ENCODE results near the gene ZDHHC1. TPM values are rescaled to one million over a fixed set of nuclear protein-coding genes. Genes with fewer than 3 reads are reported as not detected.

The ZDHHC1 gene
- total RNA-seq, 4 donors from 2014 or later = 11.6 to 27.5 (median 20.8) TPM

GRCh38 chr16:67350324-67350723 is 66.0 kb downstream of the ZDHHC1 start:
- 78% methylated on average over 1 of the region's 1 CpG for WGBS
- intact Hi-C loops (cut with DNase I) = no loop called here

GRCh38 chr16:67349172-67349571 is 67.1 kb downstream of the ZDHHC1 start:
- Histone ChIP-seq H3K9me3 (no peaks in the 10 kb centered on the region), H3K4me3 (no peak overlapping the region), H3K36me3 (no peaks in the 10 kb centered on the region), H3K4me1 (no peaks in the 10 kb centered on the region), H3K27ac (replicated peaks in 1 of 4) (no peak overlapping the region), H3K27me3 (no peaks in the 10 kb centered on the region)
- TF ChIP-seq POLR2AphosphoS5 (IDR thresholded peaks at IDR 0.05) (no peak), CTCF (IDR thresholded peaks at IDR 0.05) (peak; percentile 12 to 37 (median 25))
- DNase-seq (ENCODE audit: extremely low spot score) = no peak
- intact Hi-C loops (cut with DNase I) = no loop called here

More at GRCh38 chr16:67350324-67350723, 66.0 kb downstream of the ZDHHC1 start:
- no peaks in the 10 kb centered on the region for H3K36me3 ChIP-seq
- peak; percentile 29 for DNase-seq (ENCODE audit: extremely low spot score)
- H3K9me3 ChIP-seq = no peaks in the 10 kb centered on the region
- H3K27ac ChIP-seq (replicated peaks in 1 of 4) = no peak overlapping the region
- H3K4me1 ChIP-seq = no peaks in the 10 kb centered on the region
- no peaks in the 10 kb centered on the region for H3K27me3 ChIP-seq
- H3K4me3 ChIP-seq = no peak overlapping the region
- TF ChIP-seq EP300 (IDR thresholded peaks at IDR 0.05) = no peak
- no peak for TF ChIP-seq CTCF (IDR thresholded peaks at IDR 0.05)
- TF ChIP-seq POLR2AphosphoS5 (IDR thresholded peaks at IDR 0.05) = no peak
- no peak for TF ChIP-seq POLR2A (IDR thresholded peaks at IDR 0.05; ENCODE audit: low read depth)

GRCh38 chr16:67346341-67346740 is 69.9 kb downstream of the ZDHHC1 start:
- Histone ChIP-seq H3K27me3 (no peaks in the 10 kb centered on the region), H3K9me3 (no peaks in the 10 kb centered on the region), H3K36me3 (no peaks in the 10 kb centered on the region), H3K4me3 (no peak overlapping the region), H3K27ac (replicated peaks in 1 of 4) (no peak overlapping the region), H3K4me1 (no peaks in the 10 kb centered on the region)
- TF ChIP-seq EP300 (IDR thresholded peaks at IDR 0.05) (no peak), POLR2A (IDR thresholded peaks at IDR 0.05; ENCODE audit: low read depth) (no peak), POLR2AphosphoS5 (IDR thresholded peaks at IDR 0.05) (no peak), CTCF (IDR thresholded peaks at IDR 0.05) (no peak)
- intact Hi-C loops (cut with DNase I) = no loop called here
- DNase-seq (ENCODE audit: extremely low spot score) = no peak
- WGBS = 77% methylated on average over 3 of the region's 3 CpGs

- DNase-seq (ENCODE audit: extremely low spot score) = peak; percentile 8
- intact Hi-C loops (cut with DNase I) = no loop called here
- Histone ChIP-seq H3K4me1 (no peaks in the 10 kb centered on the region), H3K27me3 (no peaks in the 10 kb centered on the region), H3K27ac (replicated peaks in 1 of 4) (no peak overlapping the region), H3K36me3 (no peaks in the 10 kb centered on the region), H3K9me3 (no peaks in the 10 kb centered on the region), H3K4me3 (no peak overlapping the region)
- TF ChIP-seq CTCF (IDR thresholded peaks at IDR 0.05) (no peak), POLR2AphosphoS5 (IDR thresholded peaks at IDR 0.05) (no peak), EP300 (IDR thresholded peaks at IDR 0.05) (no peak), POLR2A (IDR thresholded peaks at IDR 0.05; ENCODE audit: low read depth) (no peak)
- WGBS = 65% methylated on average over 1 of the region's 1 CpG
Observed at GRCh38 chr16:67345401-67345800, 70.9 kb downstream of the ZDHHC1 start.

Small RNAs within 50 kb of the gene (small RNA-seq; reads per million reads assigned to genes)
- gene RNU1-123P = 0 reads per million in 3 donors

Other genes with a start within 250 kb of the ZDHHC1 start
- 10 to 100 TPM; 40.6 to 58.2 (median 45.4) TPM for gene NOL3, start 245.9 kb downstream of the ZDHHC1 start, total RNA-seq
- gene MATCAP1, start 232.5 kb downstream of the ZDHHC1 start, total RNA-seq = 10 to 100 TPM in 2 of 4 donors, 1 to 10 TPM in 2; 7.8 to 17.7 (median 11.2) TPM
- 1 to 10 TPM; 1.2 to 4.0 (median 2.1) TPM for gene EXOC3L1, start 226.3 kb downstream of the ZDHHC1 start, total RNA-seq
- gene E2F4, start 224.3 kb downstream of the ZDHHC1 start, total RNA-seq = 10 to 100 TPM; 54.8 to 96.9 (median 93.1) TPM
- gene ELMO3, start 217.3 kb downstream of the ZDHHC1 start, total RNA-seq = under 1 TPM; 0.33 to 0.83 (median 0.60) TPM
- gene TMEM208, start 189.3 kb downstream of the ZDHHC1 start, total RNA-seq = 10 to 100 TPM; 19.5 to 26.7 (median 23.8) TPM
- 10 to 100 TPM in 2 of 4 donors, 1 to 10 TPM in 2; 8.0 to 15.6 (median 10.0) TPM for gene FHOD1, start 169.0 kb downstream of the ZDHHC1 start, total RNA-seq
- gene SLC9A5, start 167.5 kb downstream of the ZDHHC1 start, total RNA-seq = under 1 TPM; 0.13 to 0.69 (median 0.37) TPM
- 1 to 10 TPM; 3.0 to 8.7 (median 3.2) TPM for gene PLEKHG4, start 136.9 kb downstream of the ZDHHC1 start, total RNA-seq
- not detected for gene KCTD19, start 89.7 kb downstream of the ZDHHC1 start, total RNA-seq
- under 1 TPM in 1 of 4 donors, not detected in 3; 0.33 TPM for gene LRRC36, start 89.7 kb downstream of the ZDHHC1 start, total RNA-seq
- 100 to 1,000 TPM in 1 of 4 donors, 10 to 100 TPM in 3; 32.0 to 116 (median 41.3) TPM for gene TPPP3, start 23.0 kb downstream of the ZDHHC1 start, total RNA-seq
- 1 to 10 TPM in 2 of 4 donors, under 1 TPM in 1, not detected in 1; 0.42 to 2.2 (median 1.1) TPM for gene HSD11B2, start 14.6 kb upstream of the ZDHHC1 start, total RNA-seq
- gene ATP6V0D1, start 64.7 kb upstream of the ZDHHC1 start, total RNA-seq = 100 to 1,000 TPM; 103 to 131 (median 119) TPM
- not detected for gene AGRP, start 67.1 kb upstream of the ZDHHC1 start, total RNA-seq
- 100 to 1,000 TPM in 1 of 4 donors, 10 to 100 TPM in 3; 63.1 to 108 (median 68.4) TPM for gene RIPOR1, start 112.4 kb upstream of the ZDHHC1 start, total RNA-seq
- gene CTCF, start 146.0 kb upstream of the ZDHHC1 start, total RNA-seq = 10 to 100 TPM; 27.5 to 46.3 (median 38.5) TPM
- gene CARMIL2, start 228.7 kb upstream of the ZDHHC1 start, total RNA-seq = 1 to 10 TPM in 1 of 4 donors, under 1 TPM in 3; 0.52 to 1.2 (median 0.76) TPM
- gene ACD, start 243.8 kb upstream of the ZDHHC1 start, total RNA-seq = 10 to 100 TPM; 22.0 to 31.6 (median 29.3) TPM
- 10 to 100 TPM; 11.3 to 22.8 (median 16.0) TPM for gene PARD6A, start 244.5 kb upstream of the ZDHHC1 start, total RNA-seq